ENCODE measurements around the gene MYO3B. TPM values are rescaled to one million over a fixed set of nuclear protein-coding genes. Genes with fewer than 3 reads are reported as not detected.

MYO3B gene
- total RNA-seq, 1 experiment from 2014 or later = not detected

GRCh38 chr2:170643346-170643745 lies 465.4 kb downstream of the MYO3B start:
- no peak overlapping the region for H3K4me3 Mint-ChIP-seq (ENCODE audit: unreplicated experiment)
- no peak for TF ChIP-seq CTCF (IDR thresholded peaks at IDR 0.05; ENCODE audit: unreplicated experiment)
- CTCF ChIA-PET = interaction anchor here (0.7 to 1.4 kb wide), 2 partner anchors 170 to 1298 kb away, joined by 3 to 4 read pairs; no protein-coding TSS in a partner anchor
- no peaks in the 10 kb centered on the region for H3K36me3 Mint-ChIP-seq (ENCODE audit: insufficient read depth, unreplicated experiment)
- no peaks in the 10 kb centered on the region for H3K9me3 Mint-ChIP-seq (ENCODE audit: unreplicated experiment)
- BruUV-seq (replicated peaks) = no TSS peak
- DNase-seq (ENCODE audit: unreplicated experiment) = peak; percentile 31
- intact Hi-C loops (cut with micrococcal nuclease) = no loop called here
- H3K4me1 Mint-ChIP-seq (ENCODE audit: insufficient read depth, unreplicated experiment) = peaks cover 6% of the 10 kb centered on the region
- POLR2A ChIA-PET = no interaction called here
- no peak overlapping the region for H3K27ac Mint-ChIP-seq (ENCODE audit: low read depth, unreplicated experiment)
- no peaks in the 10 kb centered on the region for H3K27me3 Mint-ChIP-seq (ENCODE audit: insufficient read depth, unreplicated experiment)

DNA sequence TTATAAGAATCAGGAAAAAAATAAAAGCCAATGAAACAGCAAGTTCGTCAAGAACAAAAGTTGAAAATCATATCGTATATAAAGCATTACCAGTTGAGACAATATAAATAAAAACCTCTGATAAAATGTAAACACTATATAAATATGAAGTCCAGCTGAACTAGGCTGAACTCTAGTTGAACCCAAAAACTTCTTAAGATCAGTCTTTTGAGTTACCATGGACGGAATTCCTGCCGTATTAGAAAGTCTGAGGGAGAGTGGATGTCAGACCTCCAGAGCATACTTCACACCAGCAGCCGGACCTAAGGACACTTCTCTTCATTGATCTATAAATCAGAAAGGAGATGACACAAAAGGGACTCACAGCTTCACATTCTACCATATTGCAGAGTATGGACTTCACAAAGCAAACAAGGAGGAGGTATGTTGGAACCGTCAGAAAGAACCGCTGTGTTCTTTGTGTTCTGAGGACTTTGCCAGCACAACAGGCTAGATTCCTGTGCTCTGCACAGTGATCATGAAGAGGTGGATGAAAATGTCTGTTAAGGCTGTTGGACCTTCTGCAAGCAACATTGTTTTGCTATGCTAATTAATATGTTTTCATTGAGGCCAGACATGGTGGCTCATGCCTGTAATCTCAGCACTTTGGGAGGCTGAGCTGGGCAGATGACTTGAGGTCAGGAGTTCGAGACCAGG lies 469.9 kb downstream of the MYO3B start:
- no TSS peak for BruUV-seq (replicated peaks)
- no peak for TF ChIP-seq CTCF (IDR thresholded peaks at IDR 0.05; ENCODE audit: unreplicated experiment)
- no peaks in the 10 kb centered on the region for H3K36me3 Mint-ChIP-seq (ENCODE audit: insufficient read depth, unreplicated experiment)
- intact Hi-C loops (cut with micrococcal nuclease) = no loop called here
- no peak for DNase-seq (ENCODE audit: unreplicated experiment)
- ChIA-PET CTCF (interaction anchor here (0.6 kb wide), 1 partner anchor 1237 kb away, joined by 3 read pairs; no protein-coding TSS in a partner anchor), POLR2A (interaction anchor here (0.5 to 1.5 kb wide), 2 partner anchors 11 kb away, joined by 3 to 7 read pairs; no protein-coding TSS in a partner anchor)
- no peak overlapping the region for H3K4me3 Mint-ChIP-seq (ENCODE audit: unreplicated experiment)
- H3K27me3 Mint-ChIP-seq (ENCODE audit: insufficient read depth, unreplicated experiment) = no peaks in the 10 kb centered on the region
- no peaks in the 10 kb centered on the region for H3K9me3 Mint-ChIP-seq (ENCODE audit: unreplicated experiment)
- no peak overlapping the region for H3K27ac Mint-ChIP-seq (ENCODE audit: low read depth, unreplicated experiment)
- peaks cover 6% of the 10 kb centered on the region for H3K4me1 Mint-ChIP-seq (ENCODE audit: insufficient read depth, unreplicated experiment)

DNA sequence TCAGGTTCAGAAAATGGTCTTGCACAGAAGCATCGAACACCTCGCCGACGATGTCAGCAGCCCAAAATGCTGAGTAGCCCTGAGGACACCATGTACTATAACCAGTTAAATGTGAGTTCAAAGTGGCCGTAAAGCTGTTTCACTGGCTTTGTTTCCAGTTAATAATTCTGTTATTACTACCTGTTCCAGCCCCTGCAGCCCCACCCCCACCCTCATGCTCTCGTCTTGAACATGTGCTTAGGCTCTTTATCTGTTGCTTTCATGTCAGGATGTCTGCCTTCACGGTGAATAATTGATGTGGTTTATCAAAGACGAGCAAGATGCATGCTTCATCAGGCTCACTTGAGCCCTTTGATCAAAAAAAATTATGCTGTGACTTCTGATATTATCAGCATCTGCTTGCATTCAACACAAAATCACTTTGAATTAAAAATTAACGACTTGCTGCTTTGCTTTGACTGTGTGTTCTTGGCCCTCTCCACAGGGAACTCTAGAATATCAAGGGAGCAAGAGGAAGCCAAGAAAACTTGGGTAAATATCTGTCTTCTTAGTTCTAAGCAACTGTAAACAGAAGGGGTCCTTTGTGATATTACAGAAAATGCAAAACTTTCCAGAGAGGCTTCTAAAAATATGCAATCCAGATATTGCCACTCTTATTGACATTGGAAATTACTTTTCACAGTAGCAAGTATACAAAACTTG lies 473.8 kb downstream of the MYO3B start:
- no peak overlapping the region for H3K4me3 Mint-ChIP-seq (ENCODE audit: unreplicated experiment)
- no TSS peak for BruUV-seq (replicated peaks)
- intact Hi-C loops (cut with micrococcal nuclease) = no loop called here
- H3K27ac Mint-ChIP-seq (ENCODE audit: low read depth, unreplicated experiment) = no peak overlapping the region
- DNase-seq (ENCODE audit: unreplicated experiment) = no peak
- H3K4me1 Mint-ChIP-seq (ENCODE audit: insufficient read depth, unreplicated experiment) = no peaks in the 10 kb centered on the region
- no peaks in the 10 kb centered on the region for H3K9me3 Mint-ChIP-seq (ENCODE audit: unreplicated experiment)
- ChIA-PET POLR2A (no interaction called here), CTCF (no interaction called here)
- no peak for TF ChIP-seq CTCF (IDR thresholded peaks at IDR 0.05; ENCODE audit: unreplicated experiment)
- no peaks in the 10 kb centered on the region for H3K27me3 Mint-ChIP-seq (ENCODE audit: insufficient read depth, unreplicated experiment)
- no peaks in the 10 kb centered on the region for H3K36me3 Mint-ChIP-seq (ENCODE audit: insufficient read depth, unreplicated experiment)

DNA sequence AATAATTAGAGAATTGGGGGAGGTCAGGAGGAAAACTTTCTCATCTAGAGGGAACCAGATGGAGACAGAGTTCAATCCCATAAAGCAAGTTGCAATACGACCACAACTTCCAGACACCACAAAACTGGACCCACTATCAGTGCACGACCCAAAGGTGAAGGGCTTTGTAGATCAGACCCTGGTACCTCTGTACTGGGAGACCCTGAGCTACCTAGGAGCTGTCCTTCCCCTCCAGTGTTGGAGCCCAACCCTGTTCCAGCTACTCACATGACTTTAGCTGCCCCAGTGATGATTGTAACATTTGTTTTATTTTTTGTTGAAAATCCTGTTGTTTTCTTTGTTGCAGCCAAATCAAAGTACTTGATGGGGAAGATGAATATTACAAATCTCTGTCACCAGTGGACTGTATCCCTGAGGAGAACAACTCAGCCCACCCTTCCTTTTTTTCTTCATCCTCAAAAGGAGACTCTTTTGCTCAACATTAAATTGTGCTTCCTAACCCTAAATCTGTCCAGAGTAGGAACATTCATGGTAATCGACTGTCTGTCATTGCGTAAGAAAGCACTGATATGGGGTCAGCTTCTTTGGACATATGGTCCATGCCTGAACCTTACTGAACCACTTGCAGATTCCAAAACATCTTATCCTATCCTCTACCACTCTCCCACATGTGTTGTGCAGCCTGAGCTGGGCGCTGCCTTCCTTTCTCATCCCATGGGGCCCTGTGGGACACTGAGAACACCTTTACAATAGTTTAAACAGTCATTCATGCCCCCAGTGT lies 474.9 kb downstream of the MYO3B start:
- Mint-ChIP-seq H3K36me3 (ENCODE audit: insufficient read depth, unreplicated experiment) (no peaks in the 10 kb centered on the region), H3K27ac (ENCODE audit: low read depth, unreplicated experiment) (no peak overlapping the region), H3K9me3 (ENCODE audit: unreplicated experiment) (no peaks in the 10 kb centered on the region), H3K27me3 (ENCODE audit: insufficient read depth, unreplicated experiment) (no peaks in the 10 kb centered on the region), H3K4me3 (ENCODE audit: unreplicated experiment) (no peak overlapping the region), H3K4me1 (ENCODE audit: insufficient read depth, unreplicated experiment) (no peaks in the 10 kb centered on the region)
- BruUV-seq (replicated peaks) = no TSS peak
- no peak for TF ChIP-seq CTCF (IDR thresholded peaks at IDR 0.05; ENCODE audit: unreplicated experiment)
- ChIA-PET CTCF (no interaction called here), POLR2A (no interaction called here)
- intact Hi-C loops (cut with micrococcal nuclease) = no loop called here
- no peak for DNase-seq (ENCODE audit: unreplicated experiment)
